GM19467 (cell line): ENCODE results near the gene TIPARP.
"Not testable (repeated sequence)": the region's sequence is repeated elsewhere in the genome, so short reads cannot be mapped to it uniquely, and the experiment has no call there.

Source experiments
- ATAC-seq: cut with Tn5 transposase; IDR thresholded peaks from one replicate; pipeline ENCODE4 v1.9.1; 2021; ENCODE audit warnings: mild to moderate bottlenecking, moderate library complexity; ENCODE audit not compliant: unreplicated experiment

TIPARP gene

GRCh38 chr3:156646958-156647357, 27.4 kb upstream of the TIPARP start:
- ATAC-seq, result no peak

GRCh38 chr3:156648086-156648485, 26.3 kb upstream of the TIPARP start:
- no peak for ATAC-seq

- ATAC-seq, result no peak
Measured at GRCh38 chr3:156649681-156650080, 24.7 kb upstream of the TIPARP start.

GRCh38 chr3:156652661-156653060, 21.7 kb upstream of the TIPARP start:
- ATAC-seq, result not testable (repeated sequence)

GRCh38 chr3:156654834-156655233, 19.6 kb upstream of the TIPARP start:
- no peak for ATAC-seq

- ATAC-seq, result no peak
Measured at GRCh38 chr3:156655819-156656550, 18.4 kb upstream of the TIPARP start.

- ATAC-seq, result no peak
Measured at GRCh38 chr3:156657440-156657839, 16.9 kb upstream of the TIPARP start.

GRCh38 chr3:156657862-156658731, 16.3 kb upstream of the TIPARP start:
- ATAC-seq, result no peak

GRCh38 chr3:156658732-156659090, 15.7 kb upstream of the TIPARP start:
- no peak for ATAC-seq

GRCh38 chr3:156659260-156659659, 15.1 kb upstream of the TIPARP start:
- no peak for ATAC-seq

GRCh38 chr3:156661155-156661554, 13.2 kb upstream of the TIPARP start:
- no peak for ATAC-seq

GRCh38 chr3:156664011-156664830, 10.2 kb upstream of the TIPARP start:
- no peak for ATAC-seq

GRCh38 chr3:156664831-156665178, 9.6 kb upstream of the TIPARP start:
- peak; percentile 74 for ATAC-seq

- ATAC-seq, result no peak
Measured at GRCh38 chr3:156665291-156665690, 9.1 kb upstream of the TIPARP start.

GRCh38 chr3:156666073-156666472, 8.3 kb upstream of the TIPARP start:
- no peak for ATAC-seq

- ATAC-seq, result no peak
Measured at GRCh38 chr3:156668073-156668763, 6.2 kb upstream of the TIPARP start.

GRCh38 chr3:156670077-156670476, 4.3 kb upstream of the TIPARP start:
- ATAC-seq, result no peak

GRCh38 chr3:156670652-156671051, 3.7 kb upstream of the TIPARP start:
- no peak for ATAC-seq

- ATAC-seq, result no peak
Measured at GRCh38 chr3:156673732-156674045, 701 bp upstream of the TIPARP start.

- ATAC-seq, result no peak
Measured at GRCh38 chr3:156674911-156675829, 780 bp downstream of the TIPARP start.
